Measurements from ENCODE around the gene PCMTD2. TPM values are rescaled to one million over a fixed set of nuclear protein-coding genes. Genes with fewer than 3 reads are reported as not detected.
A peak's percentile ranks its signal among the peaks of the same experiment; 100 is the strongest.

The PCMTD2 gene
- total RNA-seq, 1 experiment from 2014 or later = 50.9 TPM

GRCh38 chr20:64223526-64224067, 32.0 kb upstream of the PCMTD2 start (continued):
- TF ChIP-seq, protein P1, sequence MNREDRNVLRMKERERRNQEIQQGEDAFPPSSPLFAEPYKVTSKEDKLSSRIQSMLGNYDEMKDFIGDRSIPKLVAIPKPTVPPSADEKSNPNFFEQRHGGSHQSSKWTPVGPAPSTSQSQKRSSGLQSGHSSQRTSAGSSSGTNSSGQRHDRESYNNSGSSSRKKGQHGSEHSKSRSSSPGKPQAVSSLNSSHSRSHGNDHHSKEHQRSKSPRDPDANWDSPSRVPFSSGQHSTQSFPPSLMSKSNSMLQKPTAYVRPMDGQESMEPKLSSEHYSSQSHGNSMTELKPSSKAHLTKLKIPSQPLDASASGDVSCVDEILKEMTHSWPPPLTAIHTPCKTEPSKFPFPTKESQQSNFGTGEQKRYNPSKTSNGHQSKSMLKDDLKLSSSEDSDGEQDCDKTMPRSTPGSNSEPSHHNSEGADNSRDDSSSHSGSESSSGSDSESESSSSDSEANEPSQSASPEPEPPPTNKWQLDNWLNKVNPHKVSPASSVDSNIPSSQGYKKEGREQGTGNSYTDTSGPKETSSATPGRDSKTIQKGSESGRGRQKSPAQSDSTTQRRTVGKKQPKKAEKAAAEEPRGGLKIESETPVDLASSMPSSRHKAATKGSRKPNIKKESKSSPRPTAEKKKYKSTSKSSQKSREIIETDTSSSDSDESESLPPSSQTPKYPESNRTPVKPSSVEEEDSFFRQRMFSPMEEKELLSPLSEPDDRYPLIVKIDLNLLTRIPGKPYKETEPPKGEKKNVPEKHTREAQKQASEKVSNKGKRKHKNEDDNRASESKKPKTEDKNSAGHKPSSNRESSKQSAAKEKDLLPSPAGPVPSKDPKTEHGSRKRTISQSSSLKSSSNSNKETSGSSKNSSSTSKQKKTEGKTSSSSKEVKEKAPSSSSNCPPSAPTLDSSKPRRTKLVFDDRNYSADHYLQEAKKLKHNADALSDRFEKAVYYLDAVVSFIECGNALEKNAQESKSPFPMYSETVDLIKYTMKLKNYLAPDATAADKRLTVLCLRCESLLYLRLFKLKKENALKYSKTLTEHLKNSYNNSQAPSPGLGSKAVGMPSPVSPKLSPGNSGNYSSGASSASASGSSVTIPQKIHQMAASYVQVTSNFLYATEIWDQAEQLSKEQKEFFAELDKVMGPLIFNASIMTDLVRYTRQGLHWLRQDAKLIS (CRISPR knock-in tag; IDR thresholded peaks at IDR 0.05; ENCODE audit: borderline replicate concordance) = no peak
- TF ChIP-seq CBFB (CRISPR knock-in tag; IDR thresholded peaks at IDR 0.05; ENCODE audit: low read depth) (no peak), MXD4 (CRISPR knock-in tag; IDR thresholded peaks at IDR 0.05; ENCODE audit: borderline replicate concordance) (no peak), ZNF121 (CRISPR knock-in tag; IDR thresholded peaks at IDR 0.05) (peak; percentile 60; the same call in 1 of the 2 replicates), PRDM15 (CRISPR knock-in tag; IDR thresholded peaks at IDR 0.05) (no peak)
- TF ChIP-seq, protein P2, sequence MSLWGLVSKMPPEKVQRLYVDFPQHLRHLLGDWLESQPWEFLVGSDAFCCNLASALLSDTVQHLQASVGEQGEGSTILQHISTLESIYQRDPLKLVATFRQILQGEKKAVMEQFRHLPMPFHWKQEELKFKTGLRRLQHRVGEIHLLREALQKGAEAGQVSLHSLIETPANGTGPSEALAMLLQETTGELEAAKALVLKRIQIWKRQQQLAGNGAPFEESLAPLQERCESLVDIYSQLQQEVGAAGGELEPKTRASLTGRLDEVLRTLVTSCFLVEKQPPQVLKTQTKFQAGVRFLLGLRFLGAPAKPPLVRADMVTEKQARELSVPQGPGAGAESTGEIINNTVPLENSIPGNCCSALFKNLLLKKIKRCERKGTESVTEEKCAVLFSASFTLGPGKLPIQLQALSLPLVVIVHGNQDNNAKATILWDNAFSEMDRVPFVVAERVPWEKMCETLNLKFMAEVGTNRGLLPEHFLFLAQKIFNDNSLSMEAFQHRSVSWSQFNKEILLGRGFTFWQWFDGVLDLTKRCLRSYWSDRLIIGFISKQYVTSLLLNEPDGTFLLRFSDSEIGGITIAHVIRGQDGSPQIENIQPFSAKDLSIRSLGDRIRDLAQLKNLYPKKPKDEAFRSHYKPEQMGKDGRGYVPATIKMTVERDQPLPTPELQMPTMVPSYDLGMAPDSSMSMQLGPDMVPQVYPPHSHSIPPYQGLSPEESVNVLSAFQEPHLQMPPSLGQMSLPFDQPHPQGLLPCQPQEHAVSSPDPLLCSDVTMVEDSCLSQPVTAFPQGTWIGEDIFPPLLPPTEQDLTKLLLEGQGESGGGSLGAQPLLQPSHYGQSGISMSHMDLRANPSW (CRISPR knock-in tag; conservative IDR thresholded peaks at IDR 0.05; ENCODE audit: low read depth) = no peak

DNA sequence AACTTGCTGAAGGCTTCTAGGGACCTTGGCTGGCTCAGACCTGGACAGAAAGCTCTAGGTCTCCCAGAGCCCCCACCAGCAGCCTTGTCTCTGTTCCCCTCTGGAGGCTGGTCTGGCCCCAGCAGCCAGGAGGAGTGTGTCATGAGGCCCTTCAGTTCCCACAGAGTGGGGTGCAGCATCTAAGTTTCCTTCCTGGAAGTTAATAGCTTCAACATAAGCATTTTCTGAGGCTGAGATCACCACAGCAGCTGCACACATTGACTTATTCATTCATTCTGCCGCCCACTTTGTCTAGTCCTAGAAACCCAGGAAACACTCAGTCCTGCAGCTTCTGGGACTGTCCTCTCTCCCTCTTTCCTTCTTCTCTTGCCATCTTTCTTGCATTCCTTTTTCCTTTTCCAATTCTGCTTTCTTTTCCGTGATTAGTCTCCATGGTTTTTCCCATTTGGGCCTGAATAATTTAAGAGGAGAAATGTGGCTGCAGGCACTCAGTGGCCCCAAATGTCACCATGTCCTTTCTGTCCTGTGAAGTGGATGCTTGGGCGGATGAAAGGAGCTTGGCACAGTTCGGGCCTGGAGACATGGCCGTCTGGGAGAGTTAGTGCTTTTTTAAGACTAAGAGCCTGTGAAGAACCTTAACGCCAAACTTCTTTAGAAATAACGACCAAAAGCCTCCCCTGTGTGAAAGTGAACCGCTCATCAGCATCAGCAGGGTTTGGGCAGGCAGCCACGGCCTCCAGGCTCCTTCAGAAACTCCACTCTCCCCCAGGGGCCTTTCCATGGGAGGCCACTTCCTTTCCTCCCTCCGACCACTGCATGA, 31.0 kb upstream of the PCMTD2 start:
- CTCF ChIA-PET = interaction anchor here (1.5 to 3.6 kb wide), 9 partner anchors 13 to 122 kb away, joined by 3 to 29 read pairs (median 8); no protein-coding TSS in a partner anchor
- ATAC-seq (no peak), DNase-seq (ENCODE audit: low spot score) (no peak)
- Mint-ChIP-seq H3K27me3 (ENCODE audit: low read depth) (no peaks in the 10 kb centered on the region), H3K36me3 (no peaks in the 10 kb centered on the region), H3K4me1 (peaks cover 22% of the 10 kb centered on the region), H3K9me3 (no peaks in the 10 kb centered on the region), H3K27ac (peak overlapping the region; percentile 53; the same call in 1 of the 2 replicates), H3K4me3 (no peak overlapping the region)
- POLR2A ChIA-PET = no interaction called here
- TF ChIP-seq, protein P3, sequence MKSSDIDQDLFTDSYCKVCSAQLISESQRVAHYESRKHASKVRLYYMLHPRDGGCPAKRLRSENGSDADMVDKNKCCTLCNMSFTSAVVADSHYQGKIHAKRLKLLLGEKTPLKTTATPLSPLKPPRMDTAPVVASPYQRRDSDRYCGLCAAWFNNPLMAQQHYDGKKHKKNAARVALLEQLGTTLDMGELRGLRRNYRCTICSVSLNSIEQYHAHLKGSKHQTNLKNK (CRISPR knock-in tag; IDR thresholded peaks at IDR 0.05) = no peak
- TF ChIP-seq PRRX2 (CRISPR knock-in tag; IDR thresholded peaks at IDR 0.05) = no peak
- TF ChIP-seq, protein P4, sequence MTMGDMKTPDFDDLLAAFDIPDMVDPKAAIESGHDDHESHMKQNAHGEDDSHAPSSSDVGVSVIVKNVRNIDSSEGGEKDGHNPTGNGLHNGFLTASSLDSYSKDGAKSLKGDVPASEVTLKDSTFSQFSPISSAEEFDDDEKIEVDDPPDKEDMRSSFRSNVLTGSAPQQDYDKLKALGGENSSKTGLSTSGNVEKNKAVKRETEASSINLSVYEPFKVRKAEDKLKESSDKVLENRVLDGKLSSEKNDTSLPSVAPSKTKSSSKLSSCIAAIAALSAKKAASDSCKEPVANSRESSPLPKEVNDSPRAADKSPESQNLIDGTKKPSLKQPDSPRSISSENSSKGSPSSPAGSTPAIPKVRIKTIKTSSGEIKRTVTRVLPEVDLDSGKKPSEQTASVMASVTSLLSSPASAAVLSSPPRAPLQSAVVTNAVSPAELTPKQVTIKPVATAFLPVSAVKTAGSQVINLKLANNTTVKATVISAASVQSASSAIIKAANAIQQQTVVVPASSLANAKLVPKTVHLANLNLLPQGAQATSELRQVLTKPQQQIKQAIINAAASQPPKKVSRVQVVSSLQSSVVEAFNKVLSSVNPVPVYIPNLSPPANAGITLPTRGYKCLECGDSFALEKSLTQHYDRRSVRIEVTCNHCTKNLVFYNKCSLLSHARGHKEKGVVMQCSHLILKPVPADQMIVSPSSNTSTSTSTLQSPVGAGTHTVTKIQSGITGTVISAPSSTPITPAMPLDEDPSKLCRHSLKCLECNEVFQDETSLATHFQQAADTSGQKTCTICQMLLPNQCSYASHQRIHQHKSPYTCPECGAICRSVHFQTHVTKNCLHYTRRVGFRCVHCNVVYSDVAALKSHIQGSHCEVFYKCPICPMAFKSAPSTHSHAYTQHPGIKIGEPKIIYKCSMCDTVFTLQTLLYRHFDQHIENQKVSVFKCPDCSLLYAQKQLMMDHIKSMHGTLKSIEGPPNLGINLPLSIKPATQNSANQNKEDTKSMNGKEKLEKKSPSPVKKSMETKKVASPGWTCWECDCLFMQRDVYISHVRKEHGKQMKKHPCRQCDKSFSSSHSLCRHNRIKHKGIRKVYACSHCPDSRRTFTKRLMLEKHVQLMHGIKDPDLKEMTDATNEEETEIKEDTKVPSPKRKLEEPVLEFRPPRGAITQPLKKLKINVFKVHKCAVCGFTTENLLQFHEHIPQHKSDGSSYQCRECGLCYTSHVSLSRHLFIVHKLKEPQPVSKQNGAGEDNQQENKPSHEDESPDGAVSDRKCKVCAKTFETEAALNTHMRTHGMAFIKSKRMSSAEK (CRISPR knock-in tag; IDR thresholded peaks at IDR 0.05; ENCODE audit: borderline replicate concordance) = no peak
- TF ChIP-seq, protein P1 (CRISPR knock-in tag; IDR thresholded peaks at IDR 0.05; ENCODE audit: borderline replicate concordance) = no peak
- no peak for TF ChIP-seq GABPB1 (CRISPR knock-in tag; IDR thresholded peaks at IDR 0.05)
- no peak for TF ChIP-seq ZNF232 (CRISPR knock-in tag; IDR thresholded peaks at IDR 0.05)
- no peak for TF ChIP-seq NFYB (CRISPR knock-in tag; conservative IDR thresholded peaks at IDR 0.05; ENCODE audit: low read depth)
- TF ChIP-seq ZNF396 (CRISPR knock-in tag; IDR thresholded peaks at IDR 0.05; ENCODE audit: borderline replicate concordance) = no peak
- no peak for TF ChIP-seq ZNF317 (CRISPR knock-in tag; IDR thresholded peaks at IDR 0.05; ENCODE audit: borderline replicate concordance, low read depth)
- no peak for TF ChIP-seq ZNF121 (CRISPR knock-in tag; IDR thresholded peaks at IDR 0.05)

Measured in WTC11 (cell line).